Stimulated activated CD8-positive, alpha-beta memory T cell treated with anti-CD3 and anti-CD28 coated beads, Interleukin-12 subunit alpha, Interleukin-12 subunit beta, amount 100 ng/mL, for 24 hours (primary cell): ENCODE measurements around the gene CFAP299.
"Not testable (repeated sequence)": the region's sequence is repeated elsewhere in the genome, so short reads cannot be mapped to it uniquely, and the experiment has no call there.

ENCODE experiments used
- DNase-seq: peaks from one replicate; pipeline ENCODE4 v3.0.0-alpha.2; 2020; ENCODE audit errors: extremely low read depth

The CFAP299 gene

GRCh38 chr4:80610199-80610598 is 274.7 kb downstream of the CFAP299 start:
- DNase-seq, result no peak

GRCh38 chr4:80610845-80611677 is 275.5 kb downstream of the CFAP299 start:
- no peak for DNase-seq

- DNase-seq, result no peak
Measured at GRCh38 chr4:80611678-80611979, 276.1 kb downstream of the CFAP299 start.

GRCh38 chr4:80613470-80613869 is 277.9 kb downstream of the CFAP299 start:
- DNase-seq, result no peak

GRCh38 chr4:80614319-80614718 is 278.8 kb downstream of the CFAP299 start:
- no peak for DNase-seq

GRCh38 chr4:80615099-80615498 is 279.6 kb downstream of the CFAP299 start:
- DNase-seq, result no peak

GRCh38 chr4:80619070-80619674 is 283.6 kb downstream of the CFAP299 start:
- DNase-seq, result no peak

GRCh38 chr4:80631861-80632260 is 296.3 kb downstream of the CFAP299 start:
- DNase-seq, result no peak

- DNase-seq, result no peak
Measured at GRCh38 chr4:80637190-80637589, 301.7 kb downstream of the CFAP299 start.

GRCh38 chr4:80646061-80646460 is 310.5 kb downstream of the CFAP299 start:
- no peak for DNase-seq

GRCh38 chr4:80655662-80656061 is 320.1 kb downstream of the CFAP299 start:
- DNase-seq, result no peak

- not testable (repeated sequence) for DNase-seq
Measured at GRCh38 chr4:80670118-80670517, 334.6 kb downstream of the CFAP299 start.

- no peak for DNase-seq
Measured at GRCh38 chr4:80678413-80678812, 342.9 kb downstream of the CFAP299 start.

GRCh38 chr4:80680934-80681333 is 345.4 kb downstream of the CFAP299 start:
- no peak for DNase-seq

GRCh38 chr4:80685214-80685613 is 349.7 kb downstream of the CFAP299 start:
- DNase-seq, result no peak

- DNase-seq, result not testable (repeated sequence)
Measured at GRCh38 chr4:80687736-80688135, 352.2 kb downstream of the CFAP299 start.

- DNase-seq, result no peak
Measured at GRCh38 chr4:80694171-80694570, 358.6 kb downstream of the CFAP299 start.

- DNase-seq, result no peak
Measured at GRCh38 chr4:80705311-80705710, 369.8 kb downstream of the CFAP299 start.

GRCh38 chr4:80709082-80709869 is 373.7 kb downstream of the CFAP299 start:
- DNase-seq, result no peak

- DNase-seq, result no peak
Measured at GRCh38 chr4:80710748-80711451, 375.4 kb downstream of the CFAP299 start.

- no peak for DNase-seq
Measured at GRCh38 chr4:80711956-80712355, 376.4 kb downstream of the CFAP299 start.

- no peak for DNase-seq
Measured at GRCh38 chr4:80713409-80713808, 377.9 kb downstream of the CFAP299 start.
